Erythroblast (primary cell): ENCODE measurements around the gene KANSL2.

Source experiments
- GATA1 ChIP-seq: IDR thresholded peaks from 2 replicates; pipeline ENCODE4 v1.6.1; 2011; ENCODE audit warnings: low read depth, mild to moderate bottlenecking, control low read depth, low read length, moderate library complexity
- POLR2A ChIP-seq: IDR thresholded peaks from 2 replicates; pipeline ENCODE4 v1.6.1; 2011; ENCODE audit warnings: mild to moderate bottlenecking, low read length

DNA sequence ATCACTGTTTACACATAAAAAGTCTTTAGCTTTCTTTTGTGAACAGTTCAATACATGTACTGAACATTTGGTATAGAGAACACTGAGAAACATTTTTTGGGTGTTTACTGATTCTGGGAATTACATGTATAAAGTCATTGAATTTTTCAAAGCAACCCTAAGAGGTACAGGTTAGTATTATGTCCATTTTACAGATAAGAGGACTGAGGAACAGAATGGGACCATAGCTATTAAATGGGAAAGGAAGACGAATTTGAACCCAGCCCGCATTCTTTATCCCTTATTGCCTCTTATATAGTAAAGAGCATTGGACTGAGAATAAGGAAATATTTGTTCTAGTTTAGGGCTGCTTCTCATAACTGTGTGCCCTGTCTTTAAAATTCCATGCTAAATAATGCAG is 889 bp upstream of the KANSL2 start:
- no peak for TF ChIP-seq POLR2A
- no peak for TF ChIP-seq GATA1
